Ishikawa (cell line): ENCODE results near the gene DIAPH1.

ENCODE experiments used
- CEBPB ChIP-seq: IDR thresholded peaks from 2 replicates; pipeline ENCODE4 v1.6.1; 2012
- CREB1 ChIP-seq: IDR thresholded peaks from 2 replicates; pipeline ENCODE4 v1.6.1; 2012; ENCODE audit warnings: low read depth
- EGR1 ChIP-seq: IDR thresholded peaks from 2 replicates; pipeline ENCODE4 v1.6.1; 2012
- EP300 ChIP-seq: IDR thresholded peaks from 2 replicates; pipeline ENCODE4 v1.6.1; 2012; ENCODE audit warnings: borderline replicate concordance
- FOXM1 ChIP-seq: IDR thresholded peaks from 2 replicates; pipeline ENCODE4 v1.6.1; 2012; ENCODE audit warnings: low read depth, borderline replicate concordance
- MAX ChIP-seq: IDR thresholded peaks from 2 replicates; pipeline ENCODE4 v1.6.1; 2012
- NFIC ChIP-seq: IDR thresholded peaks from 2 replicates; pipeline ENCODE4 v1.6.1; 2012
- RAD21 ChIP-seq: IDR thresholded peaks from 2 replicates; pipeline ENCODE4 v1.6.1; 2012; ENCODE audit warnings: low read depth
- REST ChIP-seq: IDR thresholded peaks from 2 replicates; pipeline ENCODE4 v1.6.1; 2012; ENCODE audit warnings: low read depth, mild to moderate bottlenecking
- TAF1 ChIP-seq: IDR thresholded peaks from 2 replicates; pipeline ENCODE4 v1.6.1; 2012; ENCODE audit warnings: low read depth, mild to moderate bottlenecking
- TCF12 ChIP-seq: IDR thresholded peaks from 2 replicates; pipeline ENCODE4 v1.6.1; 2012; ENCODE audit warnings: low read depth
- TEAD4 ChIP-seq: IDR thresholded peaks from 2 replicates; pipeline ENCODE4 v1.6.1; 2012
- YY1 ChIP-seq: IDR thresholded peaks from 2 replicates; pipeline ENCODE4 v1.6.1; 2012; ENCODE audit warnings: low read depth
- ZBTB7A ChIP-seq: IDR thresholded peaks from 2 replicates; pipeline ENCODE4 v1.6.1; 2012; ENCODE audit warnings: low read depth

GRCh38 chr5:141596867-141597266 lies 21.9 kb downstream of the DIAPH1 start:
- TF ChIP-seq YY1 (no peak), CEBPB (no peak), REST (no peak), TEAD4 (no peak), MAX (no peak), EGR1 (no peak), RAD21 (no peak), NFIC (no peak), FOXM1 (no peak), ZBTB7A (no peak), TAF1 (no peak), TCF12 (no peak), EP300 (no peak), CREB1 (no peak)
